Loucy (cell line): ENCODE measurements around the gene TFDP3.

Source experiments
- CTCF ChIP-seq: fragments of 200-600 bp; sonication (generic); conservative IDR thresholded peaks from 2 replicates; pipeline ENCODE4 v1.5.1; 2014; ENCODE audit warnings: mild to moderate bottlenecking, antibody characterized with exemption, low read length
- EZH2phosphoT487 ChIP-seq: fragments of 200-600 bp; IDR thresholded peaks from 2 replicates; pipeline ENCODE4 v1.6.1; 2018; ENCODE audit warnings: antibody characterized with exemption, mild to moderate bottlenecking, moderate library complexity, borderline replicate concordance

- no peak for TF ChIP-seq CTCF
- no peak for TF ChIP-seq EZH2phosphoT487
These were observed 38.7 kb downstream of the TFDP3 start for GRCh38 chrX:133179500-133179899.
